HG03521 (cell line): ENCODE data around the gene FAM200B.

Experiments
- ATAC-seq: cut with Tn5 transposase; IDR thresholded peaks from one replicate; pipeline ENCODE4 v1.9.1; 2021; ENCODE audit warnings: mild to moderate bottlenecking, moderate library complexity; ENCODE audit not compliant: unreplicated experiment

FAM200B gene

DNA sequence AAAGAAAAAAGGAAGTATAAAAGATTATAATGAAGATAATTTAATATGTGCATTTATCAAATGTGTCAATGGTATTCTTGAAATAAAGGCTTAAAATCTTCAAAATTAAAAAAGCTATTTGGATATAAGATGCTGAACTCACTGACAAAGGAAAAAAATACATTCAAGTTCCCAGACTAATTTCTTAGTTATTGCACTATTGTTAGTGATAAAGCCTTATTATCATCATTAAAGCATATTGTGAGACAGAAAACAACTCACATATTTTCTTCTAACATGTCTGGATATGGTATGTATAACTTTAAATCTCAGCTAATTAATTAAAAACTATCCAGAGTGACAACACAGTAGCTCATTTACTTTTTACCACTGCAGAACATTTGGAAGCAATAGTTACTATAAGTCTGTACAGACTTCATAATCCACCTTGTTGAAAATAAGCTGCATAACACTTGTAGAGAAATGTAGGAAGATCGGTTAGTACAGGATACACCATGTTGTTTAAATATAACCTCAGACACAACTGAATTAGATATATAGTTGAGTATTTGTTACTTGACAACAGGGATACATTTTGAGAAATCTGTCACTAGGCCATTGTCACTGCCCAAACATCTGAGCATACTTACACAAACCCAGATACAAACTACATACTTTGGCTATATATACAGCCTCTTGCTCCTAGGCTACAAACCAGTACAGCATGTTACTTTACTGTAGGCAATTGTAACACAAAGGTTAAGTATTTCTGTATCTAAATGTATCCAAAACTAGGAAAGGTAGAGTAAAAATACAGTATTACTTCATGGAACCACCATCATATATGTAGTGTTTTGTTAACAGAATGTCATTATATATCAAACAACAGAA is 12.8 kb upstream of the FAM200B start:
- no peak for ATAC-seq

GRCh38 chr4:15670576-15670975 is 11.1 kb upstream of the FAM200B start:
- ATAC-seq = no peak

DNA sequence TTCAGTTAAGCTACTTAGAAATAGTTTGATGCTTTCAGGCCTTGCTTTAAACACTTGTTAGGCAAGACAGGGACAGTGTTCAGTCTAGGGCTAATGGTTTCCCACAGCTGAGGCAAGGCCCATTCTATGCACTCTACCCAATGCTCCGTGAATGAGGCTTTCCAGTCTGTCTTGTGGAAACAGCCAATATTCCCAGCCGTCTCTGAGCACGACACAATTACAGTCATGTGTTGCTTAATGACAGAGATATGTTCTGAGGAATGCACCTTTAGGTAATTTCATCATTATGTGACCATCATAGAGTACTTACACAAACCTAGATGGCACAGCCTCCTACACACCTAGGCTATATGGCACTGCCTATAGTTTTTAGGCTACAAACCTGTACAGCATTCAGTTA is 9.5 kb upstream of the FAM200B start:
- no peak for ATAC-seq

DNA sequence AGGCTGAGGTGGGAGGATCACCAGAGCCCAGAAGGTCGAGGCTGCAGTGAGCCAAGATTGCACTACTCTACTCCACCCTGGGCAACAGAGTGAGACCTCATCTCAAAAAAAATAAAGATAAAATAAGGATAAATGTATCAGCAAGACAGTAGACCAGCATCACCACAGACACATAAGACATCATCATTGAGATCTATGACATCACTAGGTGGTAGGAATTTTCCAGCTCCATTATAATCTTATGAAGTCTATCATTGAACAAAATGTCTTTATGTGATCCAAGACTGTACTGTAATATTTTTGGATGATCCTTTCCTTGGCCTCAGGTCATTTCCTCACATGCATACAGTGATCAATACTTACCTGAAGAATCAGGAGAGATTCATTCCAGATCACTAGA is 8.3 kb upstream of the FAM200B start:
- ATAC-seq = no peak

- ATAC-seq = no peak
Measured at GRCh38 chr4:15674046-15674445, 7.6 kb upstream of the FAM200B start.

DNA sequence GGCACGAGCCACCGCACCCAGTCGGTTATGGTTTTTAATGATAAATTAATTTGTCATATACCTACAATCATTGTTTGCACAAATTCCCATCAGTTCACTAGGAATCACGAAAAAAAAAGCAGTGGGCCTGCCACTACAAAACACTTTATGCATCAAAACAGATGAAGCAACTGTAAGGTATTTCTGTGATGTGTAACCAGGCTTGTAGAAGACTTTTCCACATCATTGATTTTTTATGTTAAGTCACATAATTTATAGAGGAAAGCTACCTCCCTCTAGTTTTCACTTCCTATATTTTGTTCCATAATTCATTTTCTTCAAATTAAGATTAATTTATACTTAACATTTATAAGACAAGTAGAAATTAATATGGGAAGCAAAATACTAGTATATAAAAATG is 6.7 kb upstream of the FAM200B start:
- ATAC-seq = no peak

DNA sequence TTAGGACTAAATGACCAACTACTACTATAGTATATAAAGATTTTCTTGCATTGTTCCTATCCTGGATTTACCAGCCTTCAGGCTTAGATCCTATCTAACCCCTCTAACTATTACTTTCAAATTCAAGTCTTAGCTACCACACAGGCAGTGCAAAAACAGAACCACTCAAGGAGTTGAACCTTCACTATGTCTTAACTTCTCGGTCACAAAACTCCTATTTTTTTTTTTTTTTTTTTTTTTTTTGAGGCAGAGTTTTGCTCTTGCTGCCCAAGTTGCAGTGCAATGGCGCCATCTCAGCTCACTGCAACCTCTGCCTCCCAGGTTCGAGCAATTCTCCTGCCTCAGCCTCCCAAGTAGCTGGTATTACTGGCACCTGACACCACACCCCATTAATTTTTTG is 6.3 kb upstream of the FAM200B start:
- no peak for ATAC-seq

GRCh38 chr4:15676039-15676438 is 5.6 kb upstream of the FAM200B start:
- no peak for ATAC-seq

GRCh38 chr4:15676899-15677298 is 4.7 kb upstream of the FAM200B start:
- ATAC-seq = no peak

GRCh38 chr4:15677507-15677988 is 4.1 kb upstream of the FAM200B start:
- no peak for ATAC-seq

GRCh38 chr4:15681067-15681371 is 608 bp upstream of the FAM200B start:
- ATAC-seq = no peak

DNA sequence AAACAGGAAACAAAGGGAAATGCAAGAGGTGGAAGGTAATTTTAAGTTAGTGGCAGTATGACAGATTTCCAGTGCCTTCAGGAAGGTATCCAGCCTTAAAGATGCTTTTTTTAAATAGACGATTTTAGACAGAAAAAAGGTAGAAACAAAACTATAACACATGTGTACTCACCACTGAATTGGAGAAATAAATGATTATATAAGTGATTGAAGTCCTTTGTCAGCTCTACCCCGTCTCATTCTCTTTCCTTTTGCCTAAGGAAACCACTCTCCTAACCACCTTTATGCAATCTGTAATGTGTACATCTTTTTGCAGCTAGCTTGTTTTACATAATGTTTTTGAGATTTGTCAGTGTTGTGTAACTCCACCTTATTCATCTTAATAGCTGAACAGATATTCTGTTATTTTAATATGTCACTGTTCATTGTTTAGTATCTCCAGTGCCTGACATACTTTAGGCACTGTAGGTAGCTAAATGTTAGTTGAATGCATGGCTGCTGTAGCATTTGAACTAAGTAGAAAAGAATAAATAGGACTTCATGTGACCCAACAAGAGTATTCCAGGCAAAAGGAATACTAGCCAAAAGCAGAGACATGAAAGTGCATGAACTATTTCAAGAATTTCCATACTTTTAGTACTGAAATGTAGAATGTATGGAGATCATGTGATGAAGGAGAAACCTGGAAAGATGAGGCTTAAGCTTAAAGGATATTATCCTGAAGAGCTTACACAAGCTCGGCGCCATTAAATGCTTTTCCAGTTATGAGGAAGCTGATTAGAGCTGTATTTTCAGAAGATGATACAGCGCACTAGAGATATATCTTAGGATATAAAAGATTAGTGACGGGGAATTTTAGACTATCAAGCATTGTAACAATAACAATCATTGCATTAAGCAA is 865 bp downstream of the FAM200B start:
- ATAC-seq = no peak

GRCh38 chr4:15683143-15683495 is 1.5 kb downstream of the FAM200B start:
- ATAC-seq = no peak

DNA sequence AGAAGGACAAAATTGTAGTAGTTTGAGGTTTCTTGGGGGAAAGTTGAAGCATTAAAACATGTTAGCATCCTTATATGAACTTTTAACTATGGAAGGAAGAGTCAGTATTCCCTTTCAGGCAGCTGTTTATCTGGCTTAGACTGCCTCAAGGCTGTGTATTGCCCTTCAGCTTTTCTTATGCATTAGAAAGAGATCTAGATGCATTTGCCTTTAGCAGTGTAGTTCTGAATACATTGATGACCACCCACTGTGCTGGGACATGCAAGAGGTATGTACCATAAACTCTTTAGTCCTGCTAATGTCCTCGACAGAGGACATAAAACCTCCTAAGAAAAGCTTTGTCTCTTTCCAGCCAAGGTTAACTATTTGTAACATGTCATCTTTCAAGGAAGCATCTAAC is 2.9 kb downstream of the FAM200B start:
- ATAC-seq = no peak

DNA sequence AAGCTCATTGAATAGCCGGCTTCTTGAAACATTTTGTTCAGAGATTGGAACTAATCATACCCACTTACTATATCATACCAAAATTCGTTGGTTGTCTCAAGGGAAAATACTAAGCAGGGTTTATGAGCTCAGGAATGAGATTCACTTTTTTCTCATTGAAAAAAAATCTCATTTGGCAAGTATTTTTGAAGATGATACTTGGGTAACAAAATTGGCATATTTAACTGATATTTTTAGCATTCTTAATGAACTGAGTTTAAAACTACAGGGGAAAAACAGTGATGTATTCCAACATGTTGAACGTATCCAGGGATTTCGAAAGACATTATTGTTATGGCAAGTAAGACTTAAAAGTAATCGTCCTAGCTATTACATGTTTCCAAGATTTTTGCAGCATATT is 6.4 kb downstream of the FAM200B start:
- no peak for ATAC-seq

DNA sequence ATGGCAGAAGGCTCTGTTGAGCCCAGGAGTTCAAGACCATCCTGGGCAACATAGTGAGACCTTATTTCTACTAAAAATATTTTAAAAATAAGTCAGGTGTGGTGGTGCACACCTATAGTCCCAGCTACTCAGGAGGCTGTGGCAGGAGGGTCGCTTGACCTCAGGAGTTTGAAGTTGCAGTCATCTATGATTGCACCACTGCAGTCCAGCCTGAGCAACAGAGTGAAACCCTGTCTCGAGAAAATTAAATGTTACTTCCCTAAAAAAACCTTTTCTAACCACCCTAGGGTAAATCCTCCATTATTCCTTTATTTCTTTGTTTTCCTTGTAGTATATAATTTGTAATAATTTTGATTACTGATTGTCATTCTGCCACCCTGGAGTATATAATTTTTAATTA is 7.9 kb downstream of the FAM200B start:
- ATAC-seq = no peak

DNA sequence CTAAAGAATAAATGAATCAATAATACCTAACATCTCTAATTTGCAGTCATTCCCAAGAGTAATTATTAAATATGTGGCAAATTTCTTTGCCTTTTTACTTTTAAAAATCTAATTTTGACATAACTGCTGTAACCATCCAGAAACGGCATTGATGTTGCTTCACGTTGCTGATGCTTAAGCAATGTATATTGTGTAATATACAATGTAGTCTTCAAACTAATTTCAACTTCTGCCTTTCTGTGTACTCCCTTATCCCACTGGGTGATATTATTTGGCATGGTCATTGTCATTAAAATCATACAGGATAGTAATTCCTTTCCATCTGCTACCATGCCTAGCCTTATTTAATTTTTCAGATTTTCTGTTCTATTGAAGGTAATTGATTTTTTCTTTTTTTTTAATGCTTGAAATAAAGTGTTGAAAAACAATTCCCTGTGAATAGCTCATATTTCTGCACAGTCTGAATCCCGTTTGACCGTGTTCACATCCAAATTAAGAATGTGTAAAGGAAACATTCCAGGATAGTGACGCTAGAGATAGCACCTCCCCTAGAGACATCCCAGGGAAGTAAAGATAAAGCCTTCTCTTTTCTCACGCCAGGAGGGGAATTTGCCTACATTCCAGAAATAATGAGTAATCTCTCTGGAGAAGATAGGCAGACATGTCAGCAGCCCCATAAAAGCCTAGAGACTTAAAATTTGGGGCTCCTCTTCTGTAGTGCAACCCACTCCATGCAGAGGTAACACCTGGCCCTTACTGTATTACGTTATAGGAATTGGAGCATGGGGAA is 8.6 kb downstream of the FAM200B start:
- no peak for ATAC-seq

DNA sequence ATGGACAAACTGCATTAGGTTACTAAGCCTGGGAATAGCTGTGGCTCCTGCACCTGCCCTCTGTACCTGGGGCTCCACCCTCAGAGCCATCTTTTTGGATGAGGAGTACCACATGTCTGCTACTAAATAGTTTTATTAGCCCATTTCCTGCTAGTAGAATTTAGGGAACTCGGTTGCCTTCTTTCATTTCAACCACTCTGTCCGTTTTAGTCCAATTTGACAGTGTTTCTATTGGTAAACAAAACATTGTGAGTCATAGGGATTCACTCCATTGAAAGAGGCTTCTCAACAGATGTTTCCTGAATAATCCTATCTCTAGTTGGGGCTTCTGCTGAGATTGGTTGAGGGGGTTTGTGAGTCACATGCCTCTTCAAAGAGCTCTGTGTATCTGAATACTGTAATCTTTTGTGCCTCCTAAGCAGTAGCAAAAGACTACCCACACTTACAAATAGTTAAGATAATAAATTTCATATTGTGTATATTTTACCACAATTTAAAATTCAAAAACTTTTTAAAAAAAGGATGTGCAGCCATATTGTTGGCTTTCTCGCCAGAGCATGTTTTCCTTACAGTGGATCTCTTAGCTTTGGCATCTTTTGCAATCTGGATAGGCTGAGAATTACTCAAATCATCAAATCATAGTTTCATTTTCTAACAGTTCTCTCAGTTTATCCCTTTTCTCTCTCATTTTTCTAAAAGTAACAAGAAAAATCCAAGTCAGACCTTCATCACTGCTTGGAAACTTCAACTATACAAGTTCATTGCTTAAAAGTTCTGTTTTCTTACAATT is 9.9 kb downstream of the FAM200B start:
- ATAC-seq = no peak

DNA sequence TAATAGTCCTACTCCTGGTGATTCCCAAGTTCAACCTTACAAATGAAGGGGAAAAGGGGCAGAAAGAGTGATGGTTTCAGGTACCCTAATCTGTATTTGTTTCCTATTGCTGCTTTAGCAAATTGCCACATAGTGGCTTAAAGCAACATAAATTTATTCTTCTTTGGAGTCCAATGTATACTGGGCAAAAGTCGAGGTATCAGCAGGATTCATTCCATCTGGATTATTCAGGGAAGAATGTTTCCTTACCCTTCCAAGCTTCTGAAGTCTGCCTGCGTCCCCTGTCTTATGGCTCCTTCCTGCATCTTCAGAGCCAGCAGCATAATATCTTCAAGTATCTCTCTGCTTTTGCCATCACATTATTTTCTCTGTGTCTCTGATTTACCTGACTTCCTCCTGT is 11.0 kb downstream of the FAM200B start:
- no peak for ATAC-seq

GRCh38 chr4:15694431-15694830 is 12.8 kb downstream of the FAM200B start:
- ATAC-seq = no peak
